ENCODE results near the gene CCDC195.

The CCDC195 gene

DNA sequence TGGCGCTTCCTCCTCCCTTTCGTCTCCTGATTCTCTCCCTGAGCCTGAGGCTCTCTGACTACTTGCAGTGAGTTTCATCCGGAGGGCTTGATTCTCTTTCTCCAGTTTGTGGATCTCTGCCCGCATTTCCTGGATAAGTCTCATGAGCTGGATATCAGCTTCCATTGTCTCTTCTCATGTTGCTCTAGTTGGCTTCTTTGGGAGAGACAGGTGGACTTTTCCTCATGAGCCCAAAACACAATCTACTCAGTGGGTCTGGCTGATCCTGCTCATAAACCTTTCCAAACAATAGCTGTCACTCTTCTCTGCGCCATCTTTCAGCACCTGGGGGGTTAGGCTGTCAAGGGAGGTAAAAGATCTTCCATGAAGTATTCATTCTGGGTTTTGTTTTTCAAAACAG is at the start of gene CCDC195:
Gene CCDC195 (minus strand): TSS at position 165 of the 400 bp plus-strand sequence. CDS start 0 bp downstream, at position 165.
- no peak for DNase-seq

DNA sequence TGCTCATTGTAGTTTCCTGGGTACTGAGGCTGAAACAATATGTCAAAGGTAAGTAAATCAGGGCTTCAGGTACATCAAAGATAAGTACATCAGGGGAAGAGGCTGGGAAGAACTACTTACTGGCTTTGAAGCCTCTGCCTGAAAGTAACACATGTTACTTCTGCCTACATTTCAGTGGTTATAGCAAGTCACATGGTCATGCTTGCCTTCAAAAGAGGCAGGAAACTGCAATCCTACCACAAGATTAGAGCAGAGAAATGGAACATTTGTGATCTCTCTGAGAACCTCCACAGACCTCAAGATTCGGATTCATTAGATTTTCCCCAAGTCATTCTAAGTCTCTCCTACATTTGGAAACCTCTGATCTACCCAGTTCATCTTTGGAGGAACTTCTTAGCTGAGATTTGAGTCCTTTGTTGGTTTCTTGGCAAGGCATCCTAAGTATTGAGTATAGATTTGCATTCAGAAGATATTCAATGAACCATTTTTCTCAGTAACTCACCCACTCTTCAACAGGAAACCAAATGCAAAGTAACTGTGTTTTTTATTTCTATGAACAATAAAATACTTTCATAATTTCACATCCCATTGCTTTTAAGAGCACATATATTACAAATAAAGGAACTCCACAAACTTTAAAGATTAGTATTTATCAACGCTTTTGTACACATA is 48.5 kb upstream of the CCDC195 start:
- no peak for DNase-seq

DNA sequence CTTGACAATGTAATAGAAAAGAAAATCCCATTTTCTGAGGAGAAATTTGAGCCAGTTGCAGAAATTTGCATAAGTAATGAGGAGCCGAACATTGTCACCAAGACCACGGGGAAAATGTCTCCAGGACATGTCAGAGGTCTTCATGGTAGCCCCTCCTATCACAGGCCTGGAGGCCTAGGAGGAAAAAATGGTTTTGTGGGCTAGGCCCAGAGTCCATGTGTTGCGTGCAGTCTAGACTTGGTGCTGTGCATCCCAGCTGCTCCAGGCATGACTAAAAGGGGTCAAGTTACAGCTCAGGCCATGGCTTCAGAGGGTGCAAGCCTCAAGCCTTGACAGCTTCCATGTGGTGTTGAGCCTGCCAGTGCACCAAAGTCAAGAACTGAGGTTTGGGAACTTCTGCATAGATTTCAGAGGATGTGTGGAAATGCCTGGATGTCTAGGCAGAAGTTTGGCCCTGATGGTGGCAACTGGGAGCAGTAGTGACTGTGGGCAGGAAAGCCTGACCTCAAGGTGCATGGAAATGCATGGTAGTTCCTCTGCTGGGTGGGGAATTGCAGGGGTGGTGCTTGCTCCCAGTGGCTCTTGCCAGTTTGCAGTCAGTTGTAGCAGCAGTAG is 41.9 kb upstream of the CCDC195 start:
- no peak for DNase-seq

GRCh38 chr2:224753743-224754540 is 37.8 kb upstream of the CCDC195 start:
- DNase-seq: no peak

- no peak for DNase-seq
These were observed 36.0 kb upstream of the CCDC195 start for GRCh38 chr2:224751996-224752698.

DNA sequence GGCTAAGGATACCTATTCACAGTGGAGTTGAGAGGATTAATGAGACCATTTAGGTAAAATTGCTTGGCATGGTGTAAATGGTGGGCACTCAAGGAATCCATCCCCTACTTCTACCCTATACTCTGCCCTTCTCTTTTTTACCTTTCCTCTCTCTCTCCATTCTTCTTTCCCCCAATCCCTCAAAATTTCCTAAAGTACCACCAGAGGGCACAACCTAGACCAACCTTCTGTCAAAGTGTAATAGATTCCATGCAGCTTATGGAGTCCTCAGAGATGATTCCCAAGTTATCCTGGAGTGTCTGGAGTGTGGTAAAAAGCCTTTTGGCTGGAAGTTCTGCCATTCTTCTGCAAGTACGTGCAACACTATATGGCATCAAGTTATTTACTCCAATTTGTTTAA is 33.0 kb upstream of the CCDC195 start:
- DNase-seq: no peak

GRCh38 chr2:224747765-224748164 is 31.6 kb upstream of the CCDC195 start:
- no peak for DNase-seq

- DNase-seq: no peak
These were observed 20.1 kb upstream of the CCDC195 start for GRCh38 chr2:224736227-224736626.

DNA sequence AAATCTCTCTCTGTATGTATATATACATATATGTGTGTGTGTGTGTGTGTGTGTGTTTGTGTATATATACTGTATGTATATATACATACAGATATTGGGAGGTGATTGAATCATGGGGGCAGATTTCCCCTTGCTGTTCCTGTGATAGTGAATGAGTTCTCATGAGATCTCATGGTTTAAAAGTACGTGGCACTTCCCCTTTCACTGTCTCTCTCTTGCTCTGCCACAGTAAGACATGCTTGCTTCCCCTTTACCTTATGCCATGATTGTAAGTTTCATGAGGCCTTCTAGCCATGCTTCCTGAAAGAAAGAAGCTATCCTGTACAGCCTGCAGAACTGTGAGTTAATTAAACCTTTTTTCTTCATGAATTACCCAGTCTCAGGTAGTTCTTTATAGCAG is 18.8 kb upstream of the CCDC195 start:
- no peak for DNase-seq

DNA sequence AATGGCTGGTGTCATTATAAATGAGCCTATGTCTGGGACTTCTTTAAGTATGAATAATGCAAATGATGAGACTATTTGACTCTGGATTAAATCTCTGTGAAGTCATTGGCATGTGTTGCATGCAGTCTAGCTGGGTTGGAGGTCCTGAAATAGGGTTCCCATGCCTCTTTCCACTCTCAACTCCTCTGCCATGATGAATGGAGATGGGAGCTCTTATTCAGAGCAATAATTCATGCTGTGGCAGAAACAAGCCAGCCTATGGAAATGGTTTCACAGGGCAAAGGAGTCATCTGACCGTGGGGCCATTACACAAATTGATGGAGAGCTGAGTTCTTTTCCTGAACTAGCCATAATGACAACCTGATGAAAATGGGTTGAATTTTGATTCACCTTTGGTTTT is 15.5 kb upstream of the CCDC195 start:
- DNase-seq: no peak

GRCh38 chr2:224729435-224729834 is 13.3 kb upstream of the CCDC195 start:
- no peak for DNase-seq

DNA sequence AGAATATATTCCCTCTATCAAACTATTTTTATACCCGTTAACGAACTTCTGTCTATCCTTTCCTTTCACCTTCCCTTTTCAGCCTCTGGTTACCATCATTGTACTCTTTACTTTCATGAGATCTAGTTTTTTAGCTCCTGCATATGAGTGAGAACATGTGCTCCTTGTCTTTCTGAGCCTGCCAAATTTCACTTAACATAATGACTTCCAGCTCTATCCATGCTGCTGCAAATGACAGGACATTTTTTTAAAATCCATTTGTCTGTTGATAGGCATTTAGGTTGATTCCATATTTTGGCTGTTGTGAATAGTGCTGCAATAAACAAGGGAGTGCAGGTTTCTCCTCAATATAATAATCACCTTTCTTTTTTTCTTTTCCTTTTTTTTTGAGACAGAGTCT is 8.2 kb upstream of the CCDC195 start:
- no peak for DNase-seq

DNA sequence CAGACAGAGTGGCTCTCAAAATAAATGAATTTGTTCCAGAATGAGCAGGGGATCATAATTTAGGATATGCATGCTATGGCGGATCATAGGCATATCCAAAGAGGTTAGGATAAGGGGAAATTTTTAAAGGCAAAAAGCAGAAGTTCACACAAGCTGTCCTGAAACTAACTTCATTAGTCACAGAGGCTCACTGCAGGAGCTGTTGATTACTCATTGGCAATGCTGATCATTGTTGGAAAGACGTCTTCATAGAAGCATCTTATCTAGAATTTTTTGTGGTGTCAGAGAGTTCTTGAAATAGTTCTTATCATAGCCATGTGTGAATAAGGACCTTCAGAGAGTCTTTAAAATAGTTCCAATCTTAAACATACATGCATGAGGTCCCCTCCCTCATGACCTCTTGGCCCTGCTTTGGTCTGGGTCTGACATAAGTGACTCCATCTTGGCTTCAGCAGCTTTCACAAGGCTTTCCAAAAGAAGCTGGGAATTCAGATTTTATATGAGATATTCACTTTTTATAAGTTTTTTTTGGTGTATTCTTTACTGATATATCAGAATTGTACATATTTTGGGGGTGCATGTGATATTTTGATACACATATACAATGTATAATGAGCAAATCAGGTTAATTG is 7.5 kb upstream of the CCDC195 start:
- DNase-seq: no peak

DNA sequence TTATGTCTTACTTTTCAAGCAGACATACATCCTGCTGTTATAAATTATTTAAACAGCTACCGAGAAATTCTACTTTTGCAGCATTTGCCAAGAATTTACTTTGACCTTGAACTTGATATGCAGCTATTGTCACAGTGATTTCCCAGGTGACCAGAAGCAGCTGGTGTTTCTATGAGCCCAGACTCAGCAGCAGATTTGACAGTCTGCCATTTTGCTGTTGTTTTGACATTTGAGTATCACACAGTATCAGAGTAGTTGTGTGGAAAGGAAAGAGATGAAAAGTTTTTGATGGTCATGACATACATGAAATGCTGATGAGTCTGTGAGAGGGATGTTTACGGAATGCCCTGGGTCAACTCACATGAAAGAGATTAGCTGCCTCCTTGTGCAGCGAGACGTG is 6.6 kb upstream of the CCDC195 start:
- no peak for DNase-seq

GRCh38 chr2:224722250-224722649 is 6.1 kb upstream of the CCDC195 start:
- DNase-seq: no peak

- no peak for DNase-seq
These were observed 756 bp upstream of the CCDC195 start for GRCh38 chr2:224716921-224717320.

- no peak for DNase-seq
These were observed 4.1 kb downstream of the CCDC195 start for GRCh38 chr2:224711859-224712665.

DNA sequence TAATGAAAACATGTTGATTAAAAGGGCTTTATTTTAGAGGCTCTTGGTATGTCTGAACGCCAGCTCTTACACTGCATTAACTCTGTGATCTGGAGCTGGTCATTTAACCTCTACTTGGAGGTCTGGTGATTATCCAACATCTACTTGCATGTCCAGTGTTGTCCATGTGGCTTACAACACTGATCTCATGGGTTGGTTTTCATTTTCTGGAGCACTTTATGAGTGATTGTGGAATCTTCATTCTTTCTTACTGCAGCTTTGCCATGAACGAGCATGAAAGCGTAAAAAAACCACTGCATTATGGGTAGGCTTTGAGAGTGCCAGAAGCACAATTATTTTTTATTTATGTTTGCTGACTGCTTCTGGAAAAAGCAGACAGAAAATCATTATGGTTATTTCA is 4.8 kb downstream of the CCDC195 start:
- DNase-seq: no peak

GRCh38 chr2:224709301-224709700 is 6.9 kb downstream of the CCDC195 start:
- no peak for DNase-seq

- no peak for DNase-seq
These were observed 21.7 kb downstream of the CCDC195 start for GRCh38 chr2:224694502-224694901.

GRCh38 chr2:224691563-224691962 is 24.6 kb downstream of the CCDC195 start:
- no peak for DNase-seq

DNA sequence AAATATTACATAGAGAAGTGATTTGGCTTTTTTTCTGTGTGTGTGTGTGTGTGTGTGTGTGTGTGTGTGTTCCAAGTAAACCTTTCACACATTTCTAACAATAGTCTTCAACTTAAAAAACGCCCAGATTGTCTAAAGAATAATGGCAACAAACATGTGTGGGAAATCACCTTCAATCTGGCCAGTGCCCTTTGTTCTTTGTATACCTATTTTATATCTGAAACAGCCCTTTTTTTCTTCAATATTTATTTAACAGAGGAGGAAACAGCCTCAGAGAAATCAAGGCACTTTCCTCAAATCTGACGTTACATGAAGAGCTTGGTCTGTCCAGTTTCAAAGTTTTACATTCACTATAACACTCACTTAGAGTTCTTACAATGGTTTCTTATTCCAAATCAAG is 25.3 kb downstream of the CCDC195 start:
- DNase-seq: no peak

Measured in SHP77 treated with DMSO at 0.1 percent for 48 hours (cell line).